Activated CD8-positive, alpha-beta memory T cell treated with anti-CD3 and anti-CD28 coated beads, Interleukin-2, amount 50 U/mL, for 24 hours (primary cell): ENCODE results near the gene LETMD1.
A peak's percentile ranks its signal among the peaks of the same experiment; 100 is the strongest.
"Not testable (repeated sequence)": the region's sequence is repeated elsewhere in the genome, so short reads cannot be mapped to it uniquely, and the experiment has no call there.

Experiments
- DNase-seq: peaks from one replicate; pipeline ENCODE4 v3.0.0-alpha.2; 2020; ENCODE audit errors: extremely low read depth

Gene LETMD1, protein sequence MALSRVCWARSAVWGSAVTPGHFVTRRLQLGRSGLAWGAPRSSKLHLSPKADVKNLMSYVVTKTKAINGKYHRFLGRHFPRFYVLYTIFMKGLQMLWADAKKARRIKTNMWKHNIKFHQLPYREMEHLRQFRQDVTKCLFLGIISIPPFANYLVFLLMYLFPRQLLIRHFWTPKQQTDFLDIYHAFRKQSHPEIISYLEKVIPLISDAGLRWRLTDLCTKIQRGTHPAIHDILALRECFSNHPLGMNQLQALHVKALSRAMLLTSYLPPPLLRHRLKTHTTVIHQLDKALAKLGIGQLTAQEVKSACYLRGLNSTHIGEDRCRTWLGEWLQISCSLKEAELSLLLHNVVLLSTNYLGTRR

DNA sequence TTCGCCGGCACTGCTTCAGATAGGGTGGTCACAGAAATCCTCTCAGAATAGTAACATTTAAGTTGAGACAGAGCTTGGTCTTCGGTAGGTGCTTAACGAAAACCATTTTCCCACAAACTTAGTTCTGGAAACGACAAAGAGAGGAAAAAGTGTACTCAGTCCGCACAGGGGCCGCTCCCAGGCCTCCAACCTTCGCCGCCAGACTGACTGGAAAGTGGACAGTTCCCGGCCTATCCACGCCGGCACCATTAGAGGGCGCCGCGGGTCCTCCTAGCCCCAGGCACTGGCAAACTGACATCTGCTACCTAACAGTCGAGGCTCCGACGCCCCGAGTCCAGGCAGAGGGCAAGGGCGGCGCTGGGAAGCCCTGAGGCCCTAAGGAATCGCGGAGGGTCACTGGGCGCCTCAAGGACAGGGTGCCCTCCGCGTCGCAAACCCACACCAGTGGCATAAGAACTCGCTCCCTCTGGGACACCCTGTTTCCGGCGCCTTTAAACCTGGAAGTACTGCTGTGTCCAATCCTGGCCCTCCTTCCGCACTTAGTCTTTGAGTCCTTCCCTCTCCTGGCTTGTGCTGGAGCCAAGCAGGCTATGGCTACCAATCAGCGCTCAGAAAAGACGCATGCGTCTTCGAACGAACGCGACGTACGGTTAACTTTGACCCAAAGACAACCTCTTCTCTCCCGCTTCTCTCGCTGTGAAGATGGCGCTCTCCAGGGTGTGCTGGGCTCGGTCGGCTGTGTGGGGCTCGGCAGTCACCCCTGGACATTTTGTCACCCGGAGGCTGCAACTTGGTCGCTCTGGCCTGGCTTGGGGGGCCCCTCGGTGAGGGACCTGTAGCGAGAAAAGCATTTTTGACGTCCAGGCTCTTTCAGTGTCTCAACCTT is at the start of gene LETMD1:
TSS of gene LETMD1 (plus strand) at position 673 of the 886 bp plus-strand sequence. CDS start at position 703, 30 bp downstream.
- DNase-seq = peak; percentile 87

- DNase-seq = no peak
Measured at GRCh38 chr12:50999093-50999492, 49.0 kb upstream of the LETMD1 start.

DNA sequence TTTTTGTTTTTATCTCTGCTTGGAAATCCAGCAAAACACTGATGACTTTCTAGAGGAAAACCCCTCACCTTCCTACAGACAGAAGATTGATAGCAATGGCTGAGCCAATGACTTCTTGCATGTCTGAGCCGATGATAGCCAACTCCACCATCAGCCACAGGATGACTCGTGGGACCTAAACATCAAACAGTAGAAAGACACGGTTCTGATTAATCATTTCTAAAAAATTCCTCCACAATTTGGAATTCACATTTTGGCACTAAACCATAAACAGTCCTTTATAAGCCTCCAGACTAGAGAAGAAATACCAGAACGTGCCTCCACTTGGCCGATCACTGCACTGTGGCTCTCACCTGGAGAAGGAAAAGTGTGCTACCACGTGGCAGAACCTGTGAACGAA is 47.9 kb upstream of the LETMD1 start:
- no peak for DNase-seq

DNA sequence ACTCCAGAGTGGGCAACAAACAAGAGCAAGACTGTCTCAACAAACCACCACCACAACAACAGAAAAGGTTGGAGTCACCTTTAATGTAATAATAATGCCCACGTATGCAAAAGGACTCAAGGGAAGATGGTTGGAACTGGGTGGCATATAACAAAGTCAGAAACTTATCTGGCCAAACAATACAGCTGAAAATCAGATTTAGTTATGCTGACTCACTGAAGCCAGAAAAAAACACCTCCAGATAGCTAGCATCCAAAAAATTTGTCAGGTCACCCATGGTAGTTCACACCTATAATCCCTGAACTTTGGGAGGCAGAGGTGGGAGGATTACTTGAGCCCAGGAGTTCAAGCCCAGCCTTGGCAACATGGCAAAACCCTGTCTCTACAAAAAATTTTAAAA is 46.3 kb upstream of the LETMD1 start:
- no peak for DNase-seq

GRCh38 chr12:51004504-51004903 is 43.6 kb upstream of the LETMD1 start:
- DNase-seq = no peak

GRCh38 chr12:51005030-51005429 is 43.1 kb upstream of the LETMD1 start:
- DNase-seq = no peak

- DNase-seq = no peak
Measured at GRCh38 chr12:51005671-51006070, 42.5 kb upstream of the LETMD1 start.

GRCh38 chr12:51008329-51009055 is 39.6 kb upstream of the LETMD1 start:
- no peak for DNase-seq

DNA sequence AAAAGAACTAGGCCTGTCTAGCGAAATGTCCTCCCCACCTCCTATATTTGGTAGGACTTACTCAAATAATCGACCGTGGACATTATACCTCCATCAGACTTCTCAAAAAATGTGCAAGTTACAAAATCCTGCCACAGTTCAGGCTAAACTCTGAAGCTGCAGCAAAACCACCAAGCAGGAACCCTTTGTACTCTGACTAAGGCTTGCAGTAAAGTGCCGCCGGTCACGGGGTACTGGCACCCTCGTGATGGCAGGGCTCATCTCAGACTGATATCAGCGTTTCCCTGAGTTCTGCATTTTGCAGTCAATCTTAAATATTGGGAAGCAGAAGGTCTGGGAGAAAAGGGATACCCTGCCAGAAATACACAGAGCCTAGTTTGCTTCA is 39.1 kb upstream of the LETMD1 start:
- DNase-seq = no peak

- DNase-seq = no peak
Measured at GRCh38 chr12:51011955-51012354, 36.2 kb upstream of the LETMD1 start.

DNA sequence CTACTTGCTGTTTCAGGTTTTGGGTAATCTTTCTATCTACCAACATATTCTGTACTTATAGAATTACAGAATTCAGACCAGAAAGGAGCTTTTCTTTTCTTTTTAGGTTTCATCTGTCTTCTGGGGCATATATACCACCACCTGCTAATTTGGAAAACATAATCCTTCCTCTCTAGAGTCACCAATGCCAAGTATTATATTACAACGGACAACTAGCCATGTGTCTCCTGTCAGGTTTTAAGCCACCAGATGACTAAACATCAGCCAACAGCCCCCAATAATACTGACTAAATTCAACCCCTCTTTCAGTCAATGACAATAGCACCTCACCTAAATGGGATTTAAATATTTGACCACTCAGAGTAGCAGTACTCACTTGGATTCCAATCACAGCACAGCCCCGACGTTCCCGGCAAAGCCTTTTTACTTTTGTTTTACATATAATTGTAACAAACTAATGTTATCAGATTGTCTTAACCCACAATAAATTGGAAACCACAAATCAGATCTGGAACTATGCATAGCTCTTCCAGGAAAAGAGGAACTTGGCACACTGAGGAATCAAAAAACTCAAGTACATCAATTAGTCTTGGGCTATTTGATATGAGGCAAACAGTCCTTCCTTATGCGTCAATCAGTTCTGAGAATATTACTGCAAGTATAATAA is 35.4 kb upstream of the LETMD1 start:
- DNase-seq = no peak

DNA sequence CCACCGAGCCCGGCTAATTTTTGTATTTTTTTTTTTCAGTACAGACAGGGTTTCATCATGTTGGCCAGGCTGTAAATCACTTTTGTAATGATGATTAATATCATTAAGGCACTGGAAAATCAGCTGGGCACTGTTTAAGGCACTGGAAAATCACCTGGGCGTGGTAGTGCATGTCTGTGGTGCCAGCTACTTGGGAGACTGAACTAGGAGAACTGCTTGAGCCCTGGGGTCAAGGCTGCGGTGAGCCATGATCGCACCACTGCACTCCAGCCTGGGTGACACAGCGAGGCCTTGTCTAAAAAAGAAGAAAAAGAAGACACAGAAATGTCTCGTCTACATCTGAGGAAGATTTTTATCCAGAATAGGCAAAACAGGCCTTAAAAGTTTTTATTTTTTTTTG is 34.7 kb upstream of the LETMD1 start:
- no peak for DNase-seq

- not testable (repeated sequence) for DNase-seq
Measured at GRCh38 chr12:51014467-51014866, 33.7 kb upstream of the LETMD1 start.

DNA sequence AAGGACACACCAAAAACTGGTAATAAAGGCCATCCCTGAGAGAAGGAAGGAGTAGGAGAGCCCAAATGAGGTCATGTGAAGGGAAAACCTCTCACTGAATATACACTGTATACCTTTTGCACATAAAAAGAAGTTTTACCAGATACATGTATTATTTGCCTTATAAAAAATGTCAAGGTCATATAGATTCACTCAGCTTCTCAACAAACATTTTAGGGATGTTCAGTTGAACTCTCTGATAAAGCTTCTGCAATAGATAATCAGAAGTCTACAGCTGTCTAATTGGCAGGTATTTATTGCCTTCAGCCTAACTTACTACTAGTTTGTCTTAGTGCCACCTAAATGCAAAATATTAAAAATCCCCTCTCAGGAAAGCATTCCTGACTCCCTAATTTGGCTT is 30.7 kb upstream of the LETMD1 start:
- DNase-seq = no peak

DNA sequence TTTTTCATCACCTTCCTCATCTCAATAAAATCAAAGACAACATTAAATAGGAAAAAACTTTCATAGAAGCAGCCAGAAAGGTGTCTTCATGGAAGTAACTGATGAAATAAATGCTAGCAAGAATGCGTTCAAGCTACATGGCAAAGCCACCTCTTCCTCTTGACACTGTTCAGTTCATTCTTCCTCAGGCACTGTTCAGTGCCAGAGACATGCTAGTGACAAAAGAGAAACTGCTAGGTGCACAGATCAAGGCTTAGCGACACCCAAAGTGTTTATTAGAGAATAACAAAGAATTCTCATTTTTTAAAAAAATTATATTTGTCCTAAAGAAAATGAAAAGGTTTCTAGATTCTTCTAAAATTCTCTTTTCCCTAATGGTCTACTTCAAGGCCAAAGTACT is 29.2 kb upstream of the LETMD1 start:
- DNase-seq = no peak

GRCh38 chr12:51019927-51020326 is 28.2 kb upstream of the LETMD1 start:
- no peak for DNase-seq

DNA sequence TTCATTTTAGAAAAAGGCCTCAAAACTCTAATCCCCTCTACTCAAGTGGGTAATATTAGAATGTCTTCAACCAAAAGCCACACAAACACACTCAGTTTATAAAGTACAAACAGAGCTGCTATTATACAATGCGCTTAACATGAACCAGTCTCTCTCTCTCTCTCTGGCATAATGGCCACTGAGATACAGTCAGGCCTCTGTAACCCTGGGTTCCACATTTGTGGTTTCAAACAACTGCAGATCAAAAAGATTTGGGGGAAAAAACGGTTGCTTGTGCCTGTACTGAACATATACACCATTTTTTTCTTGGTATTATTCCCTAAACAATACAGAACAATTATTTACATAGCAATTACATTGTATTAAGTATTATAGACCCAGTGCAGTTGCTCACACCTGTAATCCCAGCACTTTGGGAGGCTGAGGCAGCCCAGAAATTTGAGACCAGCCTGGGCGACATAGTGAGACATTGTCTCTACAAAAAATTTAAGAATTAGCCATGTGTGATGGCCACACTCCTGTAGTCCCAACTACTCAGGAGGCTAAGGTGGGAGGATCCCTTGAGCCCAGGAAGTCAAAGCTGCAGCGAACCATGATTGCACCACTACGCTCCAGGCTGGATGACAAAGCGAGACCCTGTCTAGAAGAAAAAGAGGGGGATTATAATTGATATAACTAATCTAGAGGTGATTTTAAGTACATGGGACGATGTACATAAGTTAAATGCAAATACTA is 27.5 kb upstream of the LETMD1 start:
- DNase-seq = no peak

- DNase-seq = no peak
Measured at GRCh38 chr12:51021694-51022093, 26.4 kb upstream of the LETMD1 start.

GRCh38 chr12:51023625-51024382 is 24.3 kb upstream of the LETMD1 start:
- DNase-seq = no peak

GRCh38 chr12:51025338-51025835 is 22.7 kb upstream of the LETMD1 start:
- no peak for DNase-seq
